ENCODE measurements around the gene CPSF4L. TPM values are rescaled to one million over a fixed set of nuclear protein-coding genes. Genes with fewer than 3 reads are reported as not detected.

CPSF4L gene
- total and polyA plus RNA-seq, 2 donors from 2014 or later: not detected

DNA sequence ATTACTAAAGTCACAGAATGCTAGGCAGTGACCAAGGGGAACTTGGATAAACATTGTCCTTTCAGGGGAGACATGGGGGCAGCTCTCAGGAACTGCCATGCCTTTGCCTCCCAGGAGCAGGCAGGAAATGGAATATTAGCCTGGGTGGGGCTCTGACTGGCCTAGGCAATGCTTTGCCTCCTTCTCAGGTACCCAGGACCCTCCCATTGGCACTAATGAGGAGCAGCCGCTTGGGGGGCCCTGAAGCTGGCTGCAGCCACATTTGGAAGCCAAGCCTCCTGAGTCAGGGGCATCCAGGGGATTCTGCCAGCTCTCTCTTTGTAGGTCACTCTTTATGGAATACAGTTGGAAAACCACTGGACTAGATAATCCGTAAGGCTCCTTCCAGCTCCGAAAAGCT is 5.5 kb downstream of the CPSF4L start:
- DNase-seq (peak in 2 of 5 donors; percentile 33 to 36), FAIRE-seq (no peak)
- intact Hi-C loops (cut with DNase I): no loop called here
- H3K27ac ChIP-seq (ENCODE audit: low read depth in 2 of 2, low read length in 2 of 2): no peak overlapping the region
- H3K9me3 ChIP-seq (ENCODE audit: control insufficient read depth in 2 of 3, insufficient read depth in 1 of 3, low read length in 3 of 3): no peaks in the 10 kb centered on the region
- H3K36me3 ChIP-seq (ENCODE audit: control insufficient read depth in 2 of 3, insufficient read depth in 3 of 3, low read length in 3 of 3): no peaks in the 10 kb centered on the region
- H3K27me3 ChIP-seq (ENCODE audit: control insufficient read depth, insufficient read depth, low read length): no peaks in the 10 kb centered on the region
- H3K4me1 ChIP-seq (ENCODE audit: control insufficient read depth in 2 of 3, insufficient read depth in 2 of 3, low read depth in 1 of 3, low read length in 3 of 3): no peaks in the 10 kb centered on the region
- TF ChIP-seq, protein P1, sequence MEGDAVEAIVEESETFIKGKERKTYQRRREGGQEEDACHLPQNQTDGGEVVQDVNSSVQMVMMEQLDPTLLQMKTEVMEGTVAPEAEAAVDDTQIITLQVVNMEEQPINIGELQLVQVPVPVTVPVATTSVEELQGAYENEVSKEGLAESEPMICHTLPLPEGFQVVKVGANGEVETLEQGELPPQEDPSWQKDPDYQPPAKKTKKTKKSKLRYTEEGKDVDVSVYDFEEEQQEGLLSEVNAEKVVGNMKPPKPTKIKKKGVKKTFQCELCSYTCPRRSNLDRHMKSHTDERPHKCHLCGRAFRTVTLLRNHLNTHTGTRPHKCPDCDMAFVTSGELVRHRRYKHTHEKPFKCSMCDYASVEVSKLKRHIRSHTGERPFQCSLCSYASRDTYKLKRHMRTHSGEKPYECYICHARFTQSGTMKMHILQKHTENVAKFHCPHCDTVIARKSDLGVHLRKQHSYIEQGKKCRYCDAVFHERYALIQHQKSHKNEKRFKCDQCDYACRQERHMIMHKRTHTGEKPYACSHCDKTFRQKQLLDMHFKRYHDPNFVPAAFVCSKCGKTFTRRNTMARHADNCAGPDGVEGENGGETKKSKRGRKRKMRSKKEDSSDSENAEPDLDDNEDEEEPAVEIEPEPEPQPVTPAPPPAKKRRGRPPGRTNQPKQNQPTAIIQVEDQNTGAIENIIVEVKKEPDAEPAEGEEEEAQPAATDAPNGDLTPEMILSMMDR (IDR thresholded peaks at IDR 0.05; ENCODE audit: borderline replicate concordance, extremely low read depth, insufficient read depth): no peak
- H3K9ac ChIP-seq (ENCODE audit: low read length in 3 of 3): no peak overlapping the region
- no peak overlapping the region for H3K4me3 ChIP-seq (ENCODE audit: low read length in 3 of 3)

DNA sequence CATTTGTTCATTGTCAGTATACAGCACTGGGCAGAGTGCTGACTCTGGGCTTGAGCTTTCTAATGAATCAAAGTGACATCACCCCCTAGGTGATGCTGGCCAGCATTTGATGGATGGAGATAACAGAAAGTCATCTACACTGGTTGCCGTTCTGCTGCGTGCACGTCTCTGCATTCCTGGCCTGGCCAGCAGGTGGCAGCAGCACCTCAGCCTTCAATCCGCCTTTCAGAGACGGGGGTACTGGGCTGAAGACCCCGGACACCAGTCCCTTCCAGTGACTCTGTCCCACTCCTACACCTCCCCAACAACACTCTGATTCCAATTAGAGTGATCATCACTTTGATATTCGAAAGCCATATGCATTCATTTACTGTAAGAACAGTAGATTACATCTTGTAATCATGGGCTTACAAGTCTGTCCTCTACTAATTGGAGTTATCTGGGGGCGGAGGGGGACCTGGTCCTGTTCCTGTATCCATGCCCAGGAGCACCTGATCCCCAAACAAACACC is 6.0 kb downstream of the CPSF4L start:
- Histone ChIP-seq H3K9ac (ENCODE audit: low read length in 3 of 3) (no peak overlapping the region), H3K36me3 (ENCODE audit: control insufficient read depth in 2 of 3, insufficient read depth in 3 of 3, low read length in 3 of 3) (no peaks in the 10 kb centered on the region), H3K4me3 (ENCODE audit: low read length in 3 of 3) (no peak overlapping the region), H3K4me1 (ENCODE audit: control insufficient read depth in 2 of 3, insufficient read depth in 2 of 3, low read depth in 1 of 3, low read length in 3 of 3) (no peaks in the 10 kb centered on the region), H3K9me3 (ENCODE audit: control insufficient read depth in 2 of 3, insufficient read depth in 1 of 3, low read length in 3 of 3) (no peaks in the 10 kb centered on the region), H3K27me3 (ENCODE audit: control insufficient read depth, insufficient read depth, low read length) (no peaks in the 10 kb centered on the region), H3K27ac (ENCODE audit: low read depth in 2 of 2, low read length in 2 of 2) (no peak overlapping the region)
- FAIRE-seq (no peak), DNase-seq (peak in 4 of 5 donors; percentile 51 to 76 (median 63))
- intact Hi-C loops (cut with DNase I): no loop called here
- TF ChIP-seq, protein P1 (IDR thresholded peaks at IDR 0.05; ENCODE audit: borderline replicate concordance, extremely low read depth, insufficient read depth): peak; percentile 97

DNA sequence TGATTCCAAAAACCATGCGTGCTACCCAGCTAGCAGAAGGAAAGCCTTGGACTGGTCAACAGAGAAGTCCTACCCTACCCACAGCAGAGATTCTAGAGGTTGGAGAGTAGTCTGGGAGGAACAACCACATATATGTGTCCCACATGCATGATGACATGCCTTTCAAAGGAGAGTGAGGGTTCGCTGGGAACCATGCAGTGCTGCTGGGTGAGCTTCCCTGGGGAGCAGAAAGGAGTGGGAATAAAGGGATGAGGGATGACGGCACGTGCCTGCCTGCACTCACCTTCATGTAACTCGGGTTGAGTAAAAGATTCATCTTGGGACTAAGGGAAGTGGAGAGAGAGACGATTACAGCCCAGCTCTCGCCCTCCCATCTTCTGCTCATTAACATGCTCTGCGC is 9.8 kb downstream of the CPSF4L start:
- Histone ChIP-seq H3K9ac (ENCODE audit: low read length in 3 of 3) (no peak overlapping the region), H3K4me3 (ENCODE audit: low read length in 3 of 3) (no peak overlapping the region), H3K36me3 (ENCODE audit: control insufficient read depth in 2 of 3, insufficient read depth in 3 of 3, low read length in 3 of 3) (peaks cover 0 to 2% (median 0%) of the 10 kb centered on the region in 3 donors), H3K27ac (ENCODE audit: low read depth in 2 of 2, low read length in 2 of 2) (no peak overlapping the region), H3K9me3 (ENCODE audit: control insufficient read depth in 2 of 3, insufficient read depth in 1 of 3, low read length in 3 of 3) (no peaks in the 10 kb centered on the region), H3K27me3 (ENCODE audit: control insufficient read depth, insufficient read depth, low read length) (no peaks in the 10 kb centered on the region), H3K4me1 (ENCODE audit: control insufficient read depth in 2 of 3, insufficient read depth in 2 of 3, low read depth in 1 of 3, low read length in 3 of 3) (no peaks in the 10 kb centered on the region)
- FAIRE-seq (no peak), DNase-seq (no peak)
- intact Hi-C loops (cut with DNase I): loop anchor here (5.0 kb wide), 1 partner anchor 120 kb away; no protein-coding TSS in a partner anchor
- TF ChIP-seq, protein P1 (IDR thresholded peaks at IDR 0.05; ENCODE audit: borderline replicate concordance, extremely low read depth, insufficient read depth): no peak
